Kidney tubule cell (primary cell): ENCODE results near the gene NHSL2.

ENCODE experiments used
- DNase-seq: peaks from one replicate; pipeline ENCODE4 v3.0.0-alpha.2; 2018; ENCODE audit warnings: low spot score

Gene NHSL2

GRCh38 chrX:72079607-72080006, 169.0 kb downstream of the NHSL2 start:
- DNase-seq = no peak

- DNase-seq = no peak
Observed at GRCh38 chrX:72080150-72080549, 169.5 kb downstream of the NHSL2 start.

- no peak for DNase-seq
Observed at GRCh38 chrX:72080800-72081199, 170.2 kb downstream of the NHSL2 start.

- DNase-seq = no peak
Observed at GRCh38 chrX:72081605-72082320, 171.1 kb downstream of the NHSL2 start.

GRCh38 chrX:72083291-72083690, 172.6 kb downstream of the NHSL2 start:
- DNase-seq = no peak

GRCh38 chrX:72084114-72084513, 173.5 kb downstream of the NHSL2 start:
- no peak for DNase-seq

DNA sequence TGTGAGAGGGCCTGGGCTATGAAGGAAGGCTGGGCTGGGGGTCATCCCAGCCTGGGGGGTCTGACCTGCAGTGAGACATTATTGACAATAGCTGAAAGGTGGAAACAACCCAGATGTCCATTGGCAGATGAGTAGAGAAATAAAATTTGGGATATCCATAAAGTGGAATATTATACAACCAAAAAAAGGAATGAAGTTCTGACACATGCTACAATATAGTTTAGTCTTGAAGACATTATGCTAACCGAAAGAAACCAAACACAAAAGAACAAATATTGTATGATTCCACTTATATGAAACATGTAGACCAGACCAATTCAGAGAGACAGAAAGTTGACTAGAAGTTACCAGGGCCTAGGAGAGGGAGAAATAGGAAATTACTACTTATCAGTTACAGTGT, 176.3 kb downstream of the NHSL2 start:
- DNase-seq = no peak

GRCh38 chrX:72088761-72089160, 178.1 kb downstream of the NHSL2 start:
- DNase-seq = no peak

- DNase-seq = no peak
Observed at GRCh38 chrX:72089254-72089653, 178.6 kb downstream of the NHSL2 start.

DNA sequence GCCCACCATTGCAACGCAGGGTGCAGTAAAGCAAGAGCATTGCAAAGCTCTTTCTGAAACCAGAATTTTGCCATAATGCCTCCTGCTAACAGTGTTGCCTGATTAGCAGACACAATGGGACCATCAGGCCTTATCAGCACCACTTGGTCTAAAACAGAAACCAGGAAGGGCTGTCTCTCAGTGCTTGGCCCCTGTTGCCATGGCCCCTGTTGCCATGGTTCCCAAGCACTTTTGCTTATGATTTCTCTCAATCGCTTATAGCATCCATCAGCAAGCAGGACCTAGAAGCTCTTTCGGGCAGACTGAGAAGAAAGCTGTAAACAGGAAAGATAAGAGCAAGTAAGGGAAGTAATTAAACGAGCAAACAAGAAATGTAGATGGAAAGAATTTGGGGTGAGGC, 184.2 kb downstream of the NHSL2 start:
- DNase-seq = no peak

GRCh38 chrX:72095370-72095769, 184.7 kb downstream of the NHSL2 start:
- DNase-seq = no peak

- no peak for DNase-seq
Observed at GRCh38 chrX:72097098-72097497, 186.5 kb downstream of the NHSL2 start.

DNA sequence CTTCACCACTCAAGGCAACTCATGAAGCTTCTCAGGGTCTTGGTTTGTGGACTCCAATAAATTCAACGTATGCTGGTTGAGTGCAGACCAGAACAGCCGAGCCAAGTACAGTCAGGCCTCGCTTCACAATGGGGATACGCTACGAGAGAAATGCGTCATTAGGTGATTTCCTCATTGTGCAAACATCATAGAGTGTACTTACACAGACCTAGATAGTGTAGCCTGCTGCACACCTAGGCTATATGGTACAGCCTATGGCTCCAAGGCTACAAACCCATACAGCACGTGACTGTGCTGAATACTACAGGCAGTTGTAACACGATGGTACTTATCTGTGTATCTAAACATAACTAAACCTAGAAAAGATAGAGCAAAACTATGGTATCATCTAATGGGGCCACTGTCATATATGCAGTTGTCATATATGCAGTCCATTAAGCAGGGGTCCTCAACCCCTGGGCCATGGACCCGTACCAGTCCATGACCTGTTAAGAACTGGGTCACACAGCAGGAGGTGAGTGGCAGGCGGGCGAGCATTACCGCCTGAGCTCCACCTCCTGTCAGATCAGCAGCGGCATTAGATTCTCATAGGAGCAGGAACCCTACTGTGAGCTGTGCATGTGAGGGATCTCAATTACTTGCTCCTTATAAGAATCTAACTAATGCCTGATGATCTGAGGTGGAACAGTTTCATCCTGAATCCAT, 189.6 kb downstream of the NHSL2 start:
- no peak for DNase-seq

- DNase-seq = no peak
Observed at GRCh38 chrX:72100824-72101351, 190.2 kb downstream of the NHSL2 start.

DNA sequence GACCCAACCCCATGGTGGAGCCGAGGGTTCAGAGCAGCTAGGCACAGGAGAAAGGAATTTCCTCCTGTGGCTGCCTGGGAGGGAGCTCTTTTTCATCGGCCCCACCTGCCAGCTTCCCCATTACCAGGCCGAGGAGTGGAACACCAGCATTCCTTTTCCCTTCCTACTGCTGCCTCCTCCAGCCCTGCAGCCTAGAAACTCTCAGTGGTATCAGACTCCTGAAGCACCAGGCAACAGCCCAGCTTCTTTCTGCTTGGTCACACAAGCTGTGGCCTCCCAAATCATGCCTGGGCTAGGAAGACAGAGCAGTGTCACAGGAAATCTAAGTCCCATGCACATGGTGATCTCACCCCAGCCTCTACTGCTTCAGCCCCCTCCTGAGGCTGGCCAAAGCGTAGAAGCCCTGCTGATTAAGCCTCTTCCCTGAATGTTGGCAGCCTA, 191.0 kb downstream of the NHSL2 start:
- DNase-seq = peak; percentile 66

- DNase-seq = no peak
Observed at GRCh38 chrX:72102126-72102525, 191.5 kb downstream of the NHSL2 start.

DNA sequence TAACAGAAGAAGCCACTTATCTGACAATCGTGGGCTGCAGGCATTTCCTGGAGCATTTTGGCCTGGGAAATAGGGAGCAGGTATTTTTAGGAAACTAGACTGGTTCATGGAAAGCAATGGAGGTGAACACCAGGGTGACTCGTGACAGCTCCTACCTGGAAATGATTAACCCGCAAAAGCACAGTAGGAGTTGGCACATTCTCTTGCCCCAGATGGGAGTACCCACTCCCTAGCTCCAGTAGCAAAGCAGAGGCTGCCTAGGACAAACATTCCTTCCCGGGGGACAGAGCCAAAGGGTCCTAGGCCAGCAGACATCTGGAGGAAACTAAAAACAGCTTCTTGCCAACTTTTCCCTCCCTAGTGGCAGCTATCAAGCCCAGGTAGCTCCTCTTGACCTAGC, 192.1 kb downstream of the NHSL2 start:
- DNase-seq = peak; percentile 61

GRCh38 chrX:72105436-72105835, 194.8 kb downstream of the NHSL2 start:
- DNase-seq = no peak

DNA sequence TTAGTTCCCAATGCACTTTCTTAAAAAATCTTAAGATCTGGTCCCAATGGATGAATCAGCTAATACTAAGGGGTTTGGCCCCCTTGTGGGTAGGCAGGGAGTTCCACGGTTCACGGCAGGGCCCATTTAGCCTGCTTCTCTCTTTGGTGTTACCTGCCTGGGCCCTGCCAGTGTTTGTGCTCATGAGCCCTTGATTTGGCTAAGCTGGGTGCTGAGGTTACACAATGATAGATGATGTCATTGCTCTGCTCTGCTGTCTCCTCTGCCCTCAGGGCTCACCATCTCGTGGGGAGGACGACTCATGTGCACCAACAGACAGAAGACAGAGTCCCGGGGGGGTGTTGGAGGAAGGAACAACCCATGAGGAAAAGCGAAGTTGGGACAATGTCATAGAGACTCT, 196.7 kb downstream of the NHSL2 start:
- DNase-seq = peak; percentile 73

- no peak for DNase-seq
Observed at GRCh38 chrX:72107841-72108595, 197.4 kb downstream of the NHSL2 start.

DNA sequence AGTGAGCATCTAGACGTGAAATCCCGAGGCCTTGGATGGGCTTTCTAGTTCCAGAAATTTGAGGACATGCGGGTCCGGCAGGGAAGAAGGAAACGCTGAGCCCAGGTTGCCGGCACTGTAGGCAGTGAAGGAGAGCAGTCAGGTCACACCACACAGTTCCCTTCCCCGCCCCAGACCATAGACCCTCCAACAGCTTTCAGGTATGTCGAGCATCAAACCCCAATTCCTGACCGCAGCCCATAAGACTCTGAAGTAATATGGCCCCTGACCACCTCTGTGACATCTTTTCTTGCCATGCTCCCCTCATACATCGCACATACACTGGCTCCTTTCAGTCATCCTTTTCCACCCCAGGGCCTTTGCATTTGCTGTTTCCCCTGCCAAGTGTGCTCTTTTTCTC, 198.0 kb downstream of the NHSL2 start:
- no peak for DNase-seq

DNA sequence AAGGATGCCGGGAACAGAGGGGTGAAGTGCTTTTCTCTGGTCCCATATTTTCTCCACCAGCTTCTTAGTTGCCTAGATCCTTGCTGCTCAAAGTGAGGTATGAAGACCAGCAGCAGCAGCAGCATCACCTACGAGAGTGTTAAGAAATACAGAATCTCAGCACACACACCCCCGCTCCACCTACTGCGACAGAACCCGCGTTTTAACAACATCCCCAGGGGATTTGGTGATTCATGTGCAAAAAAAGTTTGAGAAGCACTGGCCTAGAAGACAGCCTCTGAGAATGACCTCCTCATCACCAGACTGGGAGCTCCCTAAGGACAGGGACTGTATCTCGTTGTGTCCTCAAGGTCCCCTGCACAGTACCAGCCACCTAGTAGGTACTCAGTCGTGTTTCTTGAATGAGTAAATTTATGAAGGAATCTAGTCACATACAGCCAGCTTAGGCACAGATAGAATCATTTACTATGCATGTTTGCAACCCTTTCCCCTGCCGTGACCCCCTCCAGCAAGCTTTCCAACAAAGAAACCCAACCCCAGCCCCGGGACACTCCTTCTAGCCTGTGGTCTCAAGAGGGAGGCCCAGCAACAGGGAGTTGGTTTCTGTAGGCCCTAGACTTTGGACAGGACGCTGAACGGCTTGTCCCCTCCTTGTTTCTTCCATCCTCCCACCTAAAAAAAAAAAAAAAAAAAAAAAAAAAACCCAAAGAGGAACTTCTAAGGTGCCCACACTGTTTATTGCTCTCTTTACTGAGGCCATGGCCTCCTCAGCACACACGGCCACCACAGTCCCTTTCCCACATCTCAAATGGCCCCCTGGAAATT, 199.6 kb downstream of the NHSL2 start:
- no peak for DNase-seq
